Astrocyte of the cerebellum (primary cell): ENCODE measurements around the gene TMEM200C.

Experiments used
- DNase-seq: peaks from one replicate; pipeline ENCODE4 v3.0.0-alpha.2; 2011; ENCODE audit warnings: low read depth
- H3K4me3 ChIP-seq: 2 replicates; pipeline ENCODE4 v1.5.1; 2011; ENCODE audit warnings: mild to moderate bottlenecking, low read depth, low read length, moderate library complexity
- CTCF ChIP-seq: IDR thresholded peaks from 2 replicates; pipeline ENCODE4 v1.5.1; 2012; ENCODE audit warnings: low read length, low read depth, moderate library complexity, mild to moderate bottlenecking; ENCODE audit errors: missing control alignments
- in situ Hi-C: cut with HindIII; loops from 2 replicates; pipeline ENCODE4 v1.10.0; 2017; ENCODE audit warnings: low sequenced_read_pairs

Gene TMEM200C

GRCh38 chr18:5912566-5912965 is 17.2 kb upstream of the TMEM200C start:
- no peak overlapping the region for H3K4me3 ChIP-seq
- in situ Hi-C loops: no loop called here
- no peak for TF ChIP-seq CTCF
- DNase-seq: no peak

GRCh38 chr18:5909125-5909524 is 13.8 kb upstream of the TMEM200C start:
- DNase-seq: no peak
- no peak for TF ChIP-seq CTCF
- no peak overlapping the region for H3K4me3 ChIP-seq
- in situ Hi-C loops: no loop called here

GRCh38 chr18:5903386-5903785 is 8.1 kb upstream of the TMEM200C start:
- DNase-seq: no peak
- no peak for TF ChIP-seq CTCF
- in situ Hi-C loops: no loop called here
- H3K4me3 ChIP-seq: no peak overlapping the region

- peak; percentile 24 for DNase-seq
- in situ Hi-C loops: no loop called here
- TF ChIP-seq CTCF: no peak
- no peak overlapping the region for H3K4me3 ChIP-seq
Observed at GRCh38 chr18:5900262-5900661, 4.9 kb upstream of the TMEM200C start.

GRCh38 chr18:5899835-5900234 is 4.5 kb upstream of the TMEM200C start:
- in situ Hi-C loops: no loop called here

GRCh38 chr18:5895876-5896740 is 786 bp upstream of the TMEM200C start:
- DNase-seq: peak; percentile 16
- TF ChIP-seq CTCF: no peak
- peak overlapping the region; percentile 70 for H3K4me3 ChIP-seq
- in situ Hi-C loops: no loop called here

More at GRCh38 chr18:5899835-5900234, 4.5 kb upstream of the TMEM200C start:
- no peak for TF ChIP-seq CTCF
- H3K4me3 ChIP-seq: no peak overlapping the region
- DNase-seq: no peak
